IPS-18c (cell line): ENCODE data around the gene VAV2.

Experiments used
- H3K4me3 ChIP-seq: 2 replicates; pipeline ENCODE4 v1.7.0; 2013; ENCODE audit warnings: low read depth, mild to moderate bottlenecking, low read length, moderate library complexity; ENCODE audit not compliant: insufficient read depth
- H3K9me3 ChIP-seq: one replicate; pipeline ENCODE4 v1.6.1; 2013; ENCODE audit warnings: mild to moderate bottlenecking, low read length, moderate library complexity; ENCODE audit not compliant: control insufficient read depth, insufficient read depth

The VAV2 gene

GRCh38 chr9:133781828-133782135, 210.3 kb downstream of the VAV2 start:
- Histone ChIP-seq H3K4me3 (no peak overlapping the region), H3K9me3 (no peaks in the 10 kb centered on the region)

GRCh38 chr9:133780962-133781827, 210.9 kb downstream of the VAV2 start:
- no peaks in the 10 kb centered on the region for H3K9me3 ChIP-seq
- no peak overlapping the region for H3K4me3 ChIP-seq

GRCh38 chr9:133780404-133780945, 211.6 kb downstream of the VAV2 start:
- Histone ChIP-seq H3K4me3 (no peak overlapping the region), H3K9me3 (no peaks in the 10 kb centered on the region)

- H3K9me3 ChIP-seq = no peaks in the 10 kb centered on the region
Measured at GRCh38 chr9:133779516-133780403, 212.4 kb downstream of the VAV2 start.

GRCh38 chr9:133779081-133779480, 213.0 kb downstream of the VAV2 start:
- H3K4me3 ChIP-seq = no peak overlapping the region
- no peaks in the 10 kb centered on the region for H3K9me3 ChIP-seq

More at GRCh38 chr9:133779516-133780403, 212.4 kb downstream of the VAV2 start:
- no peak overlapping the region for H3K4me3 ChIP-seq

- Histone ChIP-seq H3K9me3 (no peaks in the 10 kb centered on the region), H3K4me3 (no peak overlapping the region)
Measured at GRCh38 chr9:133778336-133779013, 213.6 kb downstream of the VAV2 start.

GRCh38 chr9:133777871-133778270, 214.3 kb downstream of the VAV2 start:
- no peak overlapping the region for H3K4me3 ChIP-seq
- H3K9me3 ChIP-seq = no peaks in the 10 kb centered on the region

- Histone ChIP-seq H3K9me3 (no peaks in the 10 kb centered on the region), H3K4me3 (no peak overlapping the region)
Measured at GRCh38 chr9:133777068-133777791, 214.9 kb downstream of the VAV2 start.

GRCh38 chr9:133775951-133776905, 215.9 kb downstream of the VAV2 start:
- Histone ChIP-seq H3K4me3 (no peak overlapping the region; the same call in 1 of the 2 replicates), H3K9me3 (no peaks in the 10 kb centered on the region)

GRCh38 chr9:133775291-133775690, 216.8 kb downstream of the VAV2 start:
- H3K4me3 ChIP-seq = no peak overlapping the region
- no peaks in the 10 kb centered on the region for H3K9me3 ChIP-seq

- Histone ChIP-seq H3K9me3 (no peaks in the 10 kb centered on the region), H3K4me3 (no peak overlapping the region)
Measured at GRCh38 chr9:133774799-133775198, 217.3 kb downstream of the VAV2 start.

- Histone ChIP-seq H3K9me3 (no peaks in the 10 kb centered on the region), H3K4me3 (no peak overlapping the region)
Measured at GRCh38 chr9:133773889-133774655, 218.1 kb downstream of the VAV2 start.

GRCh38 chr9:133772581-133772980, 219.5 kb downstream of the VAV2 start:
- Histone ChIP-seq H3K4me3 (no peak overlapping the region), H3K9me3 (no peaks in the 10 kb centered on the region)

GRCh38 chr9:133771486-133772482, 220.3 kb downstream of the VAV2 start:
- Histone ChIP-seq H3K4me3 (no peak overlapping the region), H3K9me3 (no peaks in the 10 kb centered on the region)
